KBM-7 (cell line): ENCODE measurements around the gene PLPP4.

Source experiments
- DNase-seq: peaks from one replicate; pipeline ENCODE4 v3.0.0-alpha.2; 2015
- in situ Hi-C: fragments of 300-500 bp; cut with MboI; formaldehyde crosslinking; loops from 2 replicates; pipeline ENCODE4 v1.14.3; 2020; ENCODE audit warnings: low sequenced_read_pairs, low pct_unique_long_range_greater_than_20kb, mixed read lengths

PLPP4 gene

GRCh38 chr10:120634659-120635058 is 177.6 kb downstream of the PLPP4 start:
- in situ Hi-C loops: no loop called here
- DNase-seq: no peak
